ENCODE measurements around the gene LIPG.

DNA sequence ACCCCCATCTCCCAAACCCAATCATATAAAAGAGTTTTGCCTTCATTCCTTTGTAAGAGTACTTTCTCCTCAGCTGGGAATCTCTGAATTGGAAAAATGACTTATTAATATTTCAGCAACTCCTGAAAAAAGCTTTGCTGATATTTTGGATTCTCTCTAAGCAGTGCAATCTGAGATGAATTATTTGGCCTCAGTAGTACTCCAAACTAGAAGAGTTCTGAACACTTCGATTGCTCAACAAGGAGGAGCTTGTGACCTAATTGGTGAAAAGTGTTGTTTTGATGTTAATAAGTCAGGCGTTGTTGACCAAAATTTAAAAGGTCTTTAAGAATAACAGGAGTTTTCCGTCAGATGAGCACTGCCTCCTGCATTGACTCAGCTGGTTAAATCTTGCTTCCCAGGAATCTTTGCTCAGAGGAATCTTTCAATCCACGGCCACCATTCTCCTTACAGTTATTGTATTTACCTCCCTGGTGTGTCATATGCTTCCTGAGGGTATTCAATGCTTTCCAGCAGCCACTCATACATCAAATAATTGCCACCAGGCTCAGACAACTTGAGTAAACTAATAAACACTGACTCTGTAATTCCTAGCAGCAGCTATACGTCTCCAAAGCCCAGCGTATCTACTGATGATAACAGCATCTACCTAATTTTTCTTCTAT is 24.5 kb upstream of the LIPG start:
- TF ChIP-seq, protein P1, sequence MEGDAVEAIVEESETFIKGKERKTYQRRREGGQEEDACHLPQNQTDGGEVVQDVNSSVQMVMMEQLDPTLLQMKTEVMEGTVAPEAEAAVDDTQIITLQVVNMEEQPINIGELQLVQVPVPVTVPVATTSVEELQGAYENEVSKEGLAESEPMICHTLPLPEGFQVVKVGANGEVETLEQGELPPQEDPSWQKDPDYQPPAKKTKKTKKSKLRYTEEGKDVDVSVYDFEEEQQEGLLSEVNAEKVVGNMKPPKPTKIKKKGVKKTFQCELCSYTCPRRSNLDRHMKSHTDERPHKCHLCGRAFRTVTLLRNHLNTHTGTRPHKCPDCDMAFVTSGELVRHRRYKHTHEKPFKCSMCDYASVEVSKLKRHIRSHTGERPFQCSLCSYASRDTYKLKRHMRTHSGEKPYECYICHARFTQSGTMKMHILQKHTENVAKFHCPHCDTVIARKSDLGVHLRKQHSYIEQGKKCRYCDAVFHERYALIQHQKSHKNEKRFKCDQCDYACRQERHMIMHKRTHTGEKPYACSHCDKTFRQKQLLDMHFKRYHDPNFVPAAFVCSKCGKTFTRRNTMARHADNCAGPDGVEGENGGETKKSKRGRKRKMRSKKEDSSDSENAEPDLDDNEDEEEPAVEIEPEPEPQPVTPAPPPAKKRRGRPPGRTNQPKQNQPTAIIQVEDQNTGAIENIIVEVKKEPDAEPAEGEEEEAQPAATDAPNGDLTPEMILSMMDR (IDR thresholded peaks at IDR 0.05), result no peak
- TF ChIP-seq POLR2A (IDR thresholded peaks at IDR 0.05), result no peak
